Stimulated activated CD4-positive, alpha-beta T cell treated with anti-CD3 and anti-CD28 coated beads, Interleukin-2, amount 100 ng/mL, for 24 hours (primary cell): ENCODE measurements around the gene MYO15B.
"Not testable (repeated sequence)": the region's sequence is repeated elsewhere in the genome, so short reads cannot be mapped to it uniquely, and the experiment has no call there.

ENCODE experiments used
- DNase-seq, 2 donors: peaks; one replicate each; pipeline ENCODE4 v3.0.0-alpha.2; 2020

Gene MYO15B

DNA sequence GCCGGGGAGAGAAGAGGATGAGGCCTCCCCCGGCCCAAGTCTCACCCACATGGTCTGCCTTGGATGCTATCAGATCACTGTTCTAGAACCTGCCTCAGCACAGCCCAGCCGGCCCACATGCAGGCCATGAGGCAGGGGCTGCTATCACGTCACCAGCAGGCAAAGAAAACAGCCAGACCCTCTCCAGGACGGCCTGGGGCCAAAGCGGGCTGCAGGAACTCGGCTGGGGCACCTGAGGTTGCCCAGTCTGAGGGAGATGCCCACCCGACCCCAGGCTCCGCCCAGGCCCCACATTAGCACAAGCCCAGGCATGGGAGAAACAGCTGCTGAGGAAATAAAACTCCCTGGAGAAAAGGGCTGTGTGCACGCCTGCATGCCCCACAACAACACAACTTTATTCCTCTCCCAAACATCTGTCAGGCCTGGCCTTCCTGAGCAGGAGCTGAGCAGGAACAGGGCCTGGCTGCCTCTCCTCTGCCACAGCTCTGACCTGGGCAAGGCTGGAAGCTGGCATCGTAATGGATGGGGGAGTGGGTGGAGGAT is 39.0 kb downstream of the MYO15B start:
- DNase-seq, result no peak

- DNase-seq, result no peak
Observed at GRCh38 chr17:75627094-75627493, 39.5 kb downstream of the MYO15B start.

- no peak for DNase-seq
Observed at GRCh38 chr17:75628425-75628824, 40.8 kb downstream of the MYO15B start.

DNA sequence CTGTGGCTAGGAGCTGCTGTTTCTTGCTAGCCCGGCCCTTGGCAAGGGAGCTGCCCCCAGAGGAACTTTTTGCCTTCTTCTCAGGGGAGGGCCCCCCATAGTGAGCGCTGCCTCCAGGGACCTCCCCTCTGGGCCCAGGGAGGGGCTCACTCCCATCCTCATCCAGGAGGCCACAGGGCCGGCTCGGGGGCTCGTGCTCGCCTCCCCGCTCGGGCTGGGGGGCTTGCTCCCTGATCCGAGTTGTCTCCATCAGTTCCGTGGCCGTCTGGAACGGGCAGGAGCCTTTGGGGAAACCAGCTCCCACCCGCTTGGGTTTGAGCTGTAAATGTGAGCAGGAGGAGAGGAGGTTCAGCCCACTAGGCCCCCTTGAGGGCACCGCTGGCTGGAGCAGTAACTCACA is 41.6 kb downstream of the MYO15B start:
- no peak for DNase-seq

GRCh38 chr17:75630071-75630917 is 42.7 kb downstream of the MYO15B start:
- no peak for DNase-seq

DNA sequence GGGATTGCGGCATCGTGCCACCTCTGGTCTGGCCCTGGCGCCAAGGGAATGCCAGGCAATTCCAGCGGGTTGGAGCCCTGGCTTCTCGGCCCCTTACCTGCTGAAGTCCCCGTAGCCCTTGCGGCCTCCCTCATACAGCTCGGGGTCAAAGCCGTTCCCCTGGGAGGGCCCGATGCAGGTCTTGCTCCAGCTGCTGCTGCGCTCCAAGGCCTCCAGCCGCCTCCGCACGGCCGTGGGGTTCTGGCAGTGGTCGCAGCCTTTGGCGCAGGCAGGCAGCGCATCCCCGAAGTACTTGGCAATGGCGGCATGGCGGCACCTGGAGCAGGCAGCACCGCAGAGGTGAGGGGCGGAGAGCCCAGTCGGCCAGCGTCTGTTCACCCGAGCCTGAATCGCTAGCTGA is 43.8 kb downstream of the MYO15B start:
- DNase-seq, result no peak

GRCh38 chr17:75632428-75632827 is 44.8 kb downstream of the MYO15B start:
- DNase-seq, result no peak

GRCh38 chr17:75632863-75633485 is 45.4 kb downstream of the MYO15B start, which contains the start of gene SMIM5:
Gene SMIM5 (plus strand): TSS chr17:75633434. CDS start chr17:75640202, 6,768 bp downstream.
- DNase-seq, result peak; percentile 87 to 90

- peak; percentile 50 to 67 for DNase-seq
Observed at GRCh38 chr17:75633486-75634375, 46.1 kb downstream of the MYO15B start.

DNA sequence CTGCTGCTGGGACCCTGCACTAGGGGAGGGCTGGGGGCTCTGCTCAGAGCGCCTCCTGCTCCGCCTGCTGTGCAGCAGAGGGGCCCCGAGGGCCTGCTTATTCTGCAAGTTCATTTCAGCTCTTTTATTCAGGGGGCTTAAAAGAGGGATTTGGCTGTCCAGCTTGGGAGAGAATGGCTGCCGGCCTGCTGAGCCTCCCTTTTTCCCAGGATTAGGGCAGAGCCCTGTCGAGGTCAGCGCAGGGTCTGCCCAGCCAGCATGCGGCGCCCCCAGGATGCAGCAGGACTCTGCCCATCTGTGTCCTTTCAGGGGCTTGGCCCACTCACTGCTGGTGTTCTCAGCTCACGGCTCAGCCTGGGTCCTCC is 46.8 kb downstream of the MYO15B start:
- DNase-seq, result no peak

DNA sequence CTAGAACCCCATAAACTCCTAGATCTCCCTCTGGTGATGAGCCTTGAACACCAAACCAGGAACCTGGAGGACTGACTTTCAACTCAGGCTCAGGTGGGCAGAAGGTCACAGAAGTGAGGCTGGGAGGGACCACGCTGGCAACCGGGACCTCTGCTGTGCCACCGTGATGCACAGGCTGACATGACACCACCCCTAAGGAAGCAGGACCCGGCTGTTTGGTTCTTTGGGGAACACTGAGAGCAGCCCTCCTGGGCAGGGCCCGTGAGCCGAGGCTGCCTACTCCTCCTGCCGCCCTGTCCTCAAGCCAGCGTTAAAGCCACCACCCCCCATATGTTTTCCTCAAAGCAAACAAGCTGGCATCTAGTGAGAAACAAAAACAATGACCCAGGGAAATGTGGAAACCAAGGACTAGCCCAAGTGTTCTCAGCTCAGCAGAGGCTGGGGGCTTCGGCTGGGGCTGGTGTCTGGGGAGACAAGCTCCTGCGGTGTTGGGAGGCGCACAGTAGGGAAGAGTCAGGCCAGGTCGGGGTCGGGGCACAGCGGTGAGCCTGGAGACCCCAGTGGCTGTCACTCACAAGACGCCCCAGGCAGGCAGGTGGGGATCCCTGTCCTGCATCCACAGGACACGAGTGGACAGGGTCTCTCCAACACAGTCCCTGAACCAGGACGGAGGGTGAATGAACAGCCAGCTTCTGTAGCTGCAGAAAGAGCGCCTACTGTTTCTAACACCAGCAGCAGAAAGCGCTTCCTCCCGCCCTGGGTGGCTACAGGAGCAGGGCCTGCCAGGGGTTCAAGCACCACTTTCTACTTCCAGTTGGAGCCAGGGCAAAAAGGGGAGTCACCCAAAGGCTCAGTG is 47.4 kb downstream of the MYO15B start:
- no peak for DNase-seq

DNA sequence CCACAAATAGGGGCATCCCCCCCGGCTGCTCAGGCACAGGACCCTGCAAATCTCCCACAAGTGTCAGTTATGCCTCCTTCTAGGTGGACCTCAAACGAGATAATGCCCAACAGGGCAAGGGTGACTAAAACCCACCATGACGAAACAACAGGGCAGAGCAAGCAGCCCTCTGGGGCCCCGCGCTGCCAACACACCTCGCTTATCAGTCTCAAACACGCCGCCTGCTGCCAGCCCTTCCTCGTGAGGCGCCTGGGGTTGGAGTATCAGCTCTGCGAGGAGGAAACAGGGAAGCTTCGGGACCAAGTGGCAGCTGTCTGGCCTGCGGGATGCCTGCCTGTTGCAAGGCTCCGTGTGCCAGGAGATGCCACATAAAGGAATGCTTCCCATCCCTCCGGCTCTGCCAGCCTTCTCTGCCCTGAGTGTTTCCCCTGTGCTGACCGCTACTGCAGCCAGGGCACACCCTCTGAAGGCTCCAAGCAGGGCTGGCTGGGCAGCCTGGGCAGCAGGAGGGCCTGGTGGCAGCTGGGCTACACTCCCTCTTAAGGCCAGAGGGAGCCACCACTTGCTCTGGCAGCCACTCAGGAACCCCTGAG is 48.1 kb downstream of the MYO15B start:
- no peak for DNase-seq

- DNase-seq, result no peak
Observed at GRCh38 chr17:75636381-75637142, 49.0 kb downstream of the MYO15B start.

DNA sequence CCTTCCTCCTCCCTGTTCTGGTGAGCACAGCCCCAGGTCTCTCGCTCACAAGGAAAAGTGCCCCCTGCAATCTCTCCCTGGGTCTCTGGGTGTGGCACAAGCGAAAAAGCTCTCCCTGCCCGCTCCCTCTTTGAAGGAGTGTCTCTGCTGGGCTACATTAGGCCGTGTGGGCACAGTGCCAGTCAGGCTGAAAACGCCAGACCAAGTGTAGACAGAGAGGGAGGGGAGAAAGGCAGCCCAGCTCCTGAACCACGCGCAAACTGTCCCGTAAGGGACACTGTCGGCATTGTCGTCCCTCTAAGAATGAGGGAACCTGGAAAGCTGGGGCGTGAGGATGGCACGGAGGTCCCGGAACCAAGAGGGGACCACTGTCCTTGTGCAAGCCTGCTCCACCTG is 49.5 kb downstream of the MYO15B start:
- no peak for DNase-seq

DNA sequence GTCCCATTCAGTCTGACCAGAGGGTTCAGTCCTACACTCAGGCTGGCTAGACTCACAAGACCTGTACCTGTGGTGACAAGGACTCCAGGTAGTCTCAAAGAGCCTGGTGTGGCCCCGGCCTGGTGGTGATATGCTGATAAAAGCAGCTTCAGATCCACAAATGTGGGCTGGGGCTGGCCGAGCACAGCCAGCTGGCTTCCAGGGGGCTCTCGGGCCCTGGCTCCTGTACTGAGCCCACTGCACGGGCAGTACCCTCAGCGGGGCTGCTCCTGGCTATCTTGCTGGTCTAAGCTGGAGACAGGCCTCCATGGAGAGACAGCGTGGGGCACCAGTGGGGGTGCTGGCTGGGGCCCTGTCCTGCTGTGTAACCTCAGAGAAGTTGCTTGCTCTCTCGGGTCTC is 50.0 kb downstream of the MYO15B start:
- DNase-seq, result no peak

DNA sequence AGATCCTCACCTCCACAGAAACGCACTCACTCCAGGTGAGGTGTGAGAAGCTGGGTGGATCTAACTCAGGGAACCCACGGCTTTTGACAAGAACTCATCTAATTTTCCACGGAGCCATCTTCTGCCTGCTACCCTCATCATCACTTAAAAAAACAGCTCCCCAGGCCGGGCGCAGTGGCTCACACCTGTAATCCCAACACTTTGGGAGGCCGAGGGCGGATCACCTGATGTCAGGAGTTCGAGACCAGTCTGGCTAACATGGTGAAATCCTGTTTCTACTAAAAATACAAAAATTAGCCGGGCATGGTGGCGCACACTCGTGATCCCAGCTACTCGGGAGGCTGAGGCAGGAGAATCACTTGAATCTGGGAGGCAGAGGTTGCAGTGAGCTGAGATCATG is 50.4 kb downstream of the MYO15B start:
- not testable (repeated sequence) for DNase-seq

- no peak for DNase-seq
Observed at GRCh38 chr17:75638893-75639292, 51.3 kb downstream of the MYO15B start.

DNA sequence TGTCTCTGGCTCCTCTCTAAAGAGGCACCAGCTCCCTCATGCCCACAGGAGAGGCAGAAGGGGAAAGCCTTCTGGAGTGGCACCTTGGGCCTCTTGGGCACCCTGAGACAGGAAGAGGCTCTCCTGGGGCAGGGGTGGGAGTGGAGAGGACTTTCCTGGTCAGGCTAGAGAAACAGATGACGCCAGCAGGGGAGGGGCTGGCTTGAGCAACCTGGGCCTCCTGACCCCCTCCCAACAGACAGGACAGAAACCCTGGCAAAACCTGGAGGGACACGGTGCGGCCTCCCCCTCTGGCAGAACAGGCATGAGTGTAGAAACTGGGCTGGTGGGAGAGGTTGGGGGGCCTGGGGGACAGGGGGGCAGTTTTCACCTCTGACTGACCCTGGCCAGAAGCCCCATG is 51.7 kb downstream of the MYO15B start:
- no peak for DNase-seq

DNA sequence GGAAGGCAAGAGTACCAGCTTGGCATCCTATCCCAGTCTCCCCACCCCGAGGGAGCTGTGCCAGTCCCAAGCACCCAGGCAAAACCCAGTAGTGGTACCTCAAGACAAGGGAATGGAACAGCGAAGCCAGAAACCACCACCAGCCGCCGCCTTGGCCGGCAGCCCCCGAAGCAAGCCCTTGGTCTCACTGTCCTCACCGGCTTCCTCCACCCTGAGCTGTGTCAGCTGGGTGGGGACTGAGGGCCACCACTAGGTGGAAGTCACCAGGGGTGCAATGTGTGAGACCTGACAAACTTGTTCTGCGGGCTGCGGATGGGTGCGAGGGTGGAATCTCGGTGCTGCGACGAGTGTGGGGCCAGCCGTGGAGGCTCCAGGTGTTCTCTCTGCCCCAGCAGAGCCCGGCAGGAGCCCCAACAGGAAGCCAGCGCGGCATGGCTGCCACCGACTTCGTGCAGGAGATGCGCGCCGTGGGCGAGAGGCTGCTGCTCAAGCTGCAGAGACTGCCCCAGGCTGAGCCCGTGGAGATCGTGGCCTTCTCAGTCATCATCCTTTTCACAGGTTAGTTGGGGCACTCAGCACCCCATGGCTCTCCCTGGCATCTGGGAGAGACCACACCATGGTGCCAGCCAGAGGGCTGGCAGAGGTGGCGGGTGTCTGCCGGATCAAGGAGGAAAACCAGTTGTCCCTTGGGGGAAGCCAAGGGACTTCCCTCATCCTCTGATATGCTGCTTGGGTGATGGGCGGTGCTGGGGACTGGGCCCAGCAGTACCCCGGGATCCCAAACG is 52.4 kb downstream of the MYO15B start:
- no peak for DNase-seq

- no peak for DNase-seq
Observed at GRCh38 chr17:75640556-75641119, 53.0 kb downstream of the MYO15B start.
